ENCODE measurements around the gene HRCT1.
A peak's percentile ranks its signal among the peaks of the same experiment; 100 is the strongest.

The HRCT1 gene

GRCh38 chr9:35940458-35941407, 34.7 kb downstream of the HRCT1 start:
- H3K9ac ChIP-seq = no peak overlapping the region
- H3K27ac ChIP-seq = peak overlapping the region; percentile 55
- H4K20me1 ChIP-seq = no peaks in the 10 kb centered on the region
- H3K4me3 ChIP-seq = no peak overlapping the region
- no peak for TF ChIP-seq Cebpa-rat (IDR thresholded peaks at IDR 0.05)
- peaks cover 61% of the 10 kb centered on the region for H3K4me1 ChIP-seq
- H3K9me3 ChIP-seq = no peaks in the 10 kb centered on the region
- no peaks in the 10 kb centered on the region for H3K36me3 ChIP-seq
- H3K4me2 ChIP-seq = peak overlapping the region; percentile 61
- no peaks in the 10 kb centered on the region for H3K27me3 ChIP-seq

GRCh38 chr9:35942286-35942685, 36.3 kb downstream of the HRCT1 start:
- Histone ChIP-seq H4K20me1 (no peaks in the 10 kb centered on the region), H3K9ac (no peak overlapping the region), H3K4me1 (peaks cover 62% of the 10 kb centered on the region), H3K36me3 (no peaks in the 10 kb centered on the region), H3K27me3 (no peaks in the 10 kb centered on the region), H3K27ac (no peak overlapping the region), H3K9me3 (no peaks in the 10 kb centered on the region), H3K4me3 (no peak overlapping the region), H3K4me2 (no peak overlapping the region)
- no peak for TF ChIP-seq Cebpa-rat (IDR thresholded peaks at IDR 0.05)

GRCh38 chr9:35944173-35944572, 38.2 kb downstream of the HRCT1 start:
- H3K4me1 ChIP-seq = peaks cover 43% of the 10 kb centered on the region
- TF ChIP-seq Cebpa-rat (IDR thresholded peaks at IDR 0.05) = no peak
- no peak overlapping the region for H3K9ac ChIP-seq
- H3K36me3 ChIP-seq = no peaks in the 10 kb centered on the region
- H3K9me3 ChIP-seq = no peaks in the 10 kb centered on the region
- H4K20me1 ChIP-seq = no peaks in the 10 kb centered on the region
- H3K27me3 ChIP-seq = no peaks in the 10 kb centered on the region
- no peak overlapping the region for H3K4me2 ChIP-seq
- H3K4me3 ChIP-seq = no peak overlapping the region
- no peak overlapping the region for H3K27ac ChIP-seq

- H3K36me3 ChIP-seq = no peaks in the 10 kb centered on the region
- no peak overlapping the region for H3K4me3 ChIP-seq
- H3K9ac ChIP-seq = no peak overlapping the region
- H4K20me1 ChIP-seq = no peaks in the 10 kb centered on the region
- H3K4me1 ChIP-seq = peaks cover 36% of the 10 kb centered on the region
- H3K9me3 ChIP-seq = no peaks in the 10 kb centered on the region
- no peak for TF ChIP-seq Cebpa-rat (IDR thresholded peaks at IDR 0.05)
- H3K27me3 ChIP-seq = no peaks in the 10 kb centered on the region
- no peak overlapping the region for H3K27ac ChIP-seq
- H3K4me2 ChIP-seq = no peak overlapping the region
Observed at GRCh38 chr9:35944841-35945240, 38.8 kb downstream of the HRCT1 start.

GRCh38 chr9:35945341-35946018, 39.5 kb downstream of the HRCT1 start:
- Histone ChIP-seq H3K36me3 (no peaks in the 10 kb centered on the region), H3K9me3 (no peaks in the 10 kb centered on the region), H4K20me1 (no peaks in the 10 kb centered on the region), H3K4me1 (peaks cover 30% of the 10 kb centered on the region), H3K4me2 (peak overlapping the region; percentile 62), H3K9ac (no peak overlapping the region), H3K27ac (0 out of 2 replicates have a peak overlapping the region, but pooled peaks have one; percentile 16), H3K4me3 (no peak overlapping the region), H3K27me3 (no peaks in the 10 kb centered on the region)
- TF ChIP-seq Cebpa-rat (IDR thresholded peaks at IDR 0.05) = no peak

GRCh38 chr9:35948451-35948850, 42.4 kb downstream of the HRCT1 start:
- Histone ChIP-seq H3K9ac (no peak overlapping the region), H3K4me3 (no peak overlapping the region), H3K27ac (no peak overlapping the region), H3K9me3 (no peaks in the 10 kb centered on the region), H3K4me1 (peaks cover 17% of the 10 kb centered on the region), H3K36me3 (no peaks in the 10 kb centered on the region), H3K4me2 (no peak overlapping the region), H3K27me3 (no peaks in the 10 kb centered on the region), H4K20me1 (no peaks in the 10 kb centered on the region)
- TF ChIP-seq Cebpa-rat (IDR thresholded peaks at IDR 0.05) = no peak

- Histone ChIP-seq H3K4me1 (peaks cover 17% of the 10 kb centered on the region), H3K4me2 (no peak overlapping the region), H3K4me3 (no peak overlapping the region), H3K27ac (no peak overlapping the region), H4K20me1 (no peaks in the 10 kb centered on the region), H3K9ac (no peak overlapping the region), H3K27me3 (no peaks in the 10 kb centered on the region), H3K9me3 (no peaks in the 10 kb centered on the region), H3K36me3 (no peaks in the 10 kb centered on the region)
- TF ChIP-seq Cebpa-rat (IDR thresholded peaks at IDR 0.05) = no peak
Observed at GRCh38 chr9:35948901-35949318, 42.9 kb downstream of the HRCT1 start.

- no peaks in the 10 kb centered on the region for H3K4me1 ChIP-seq
- H3K36me3 ChIP-seq = no peaks in the 10 kb centered on the region
- H3K27ac ChIP-seq = no peak overlapping the region
- no peaks in the 10 kb centered on the region for H4K20me1 ChIP-seq
- H3K9me3 ChIP-seq = no peaks in the 10 kb centered on the region
- no peak overlapping the region for H3K4me2 ChIP-seq
- no peak for TF ChIP-seq Cebpa-rat (IDR thresholded peaks at IDR 0.05)
- H3K27me3 ChIP-seq = no peaks in the 10 kb centered on the region
- H3K9ac ChIP-seq = no peak overlapping the region
- no peak overlapping the region for H3K4me3 ChIP-seq
Observed at GRCh38 chr9:35951736-35952135, 45.7 kb downstream of the HRCT1 start.

GRCh38 chr9:35952526-35953191, 46.7 kb downstream of the HRCT1 start:
- H3K36me3 ChIP-seq = no peaks in the 10 kb centered on the region
- no peaks in the 10 kb centered on the region for H4K20me1 ChIP-seq
- no peaks in the 10 kb centered on the region for H3K4me1 ChIP-seq
- no peaks in the 10 kb centered on the region for H3K9me3 ChIP-seq
- no peaks in the 10 kb centered on the region for H3K27me3 ChIP-seq
- H3K4me3 ChIP-seq = no peak overlapping the region
- H3K4me2 ChIP-seq = no peak overlapping the region
- TF ChIP-seq Cebpa-rat (IDR thresholded peaks at IDR 0.05) = no peak
- no peak overlapping the region for H3K27ac ChIP-seq
- H3K9ac ChIP-seq = no peak overlapping the region
